Stomach (tissue), 4 donors: Measurements from ENCODE around the gene MSI2.

ENCODE experiments used
- CTCF ChIP-seq, 7 experiments: fragments of 450-650 bp in 4 of 7; fragments of 200-600 bp in 3 of 7; sonication (generic) in 3 of 7; IDR thresholded peaks; one replicate each; pipeline ENCODE4 v1.5.1; 2016 to 2019; ENCODE audit warnings: antibody characterized with exemption in 7 of 7, control low read depth in 2 of 7, mild to moderate bottlenecking in 1 of 7
- POLR2AphosphoS5 ChIP-seq, 3 donors: sonication (generic); formaldehyde crosslinking; IDR thresholded peaks; one replicate each; pipeline ENCODE4 v1.6.1; 2016; ENCODE audit warnings: antibody characterized with exemption in 3 of 3

GRCh38 chr17:57368637-57369336 lies 112.5 kb downstream of the MSI2 start:
- TF ChIP-seq POLR2AphosphoS5 (IDR thresholded peaks at IDR 0.05) (no peak), CTCF (IDR thresholded peaks at IDR 0.05) (no peak)
